GM15510 (cell line): Measurements from ENCODE around the gene SS18L1.
A peak's percentile ranks its signal among the peaks of the same experiment; 100 is the strongest.

ENCODE experiments used
- POLR2A ChIP-seq: IDR thresholded peaks from 3 replicates; pipeline ENCODE4 v1.6.1; 2011; ENCODE audit warnings: borderline replicate concordance; ENCODE audit not compliant: insufficient read length; ENCODE audit errors: extremely low read depth

The SS18L1 gene

DNA sequence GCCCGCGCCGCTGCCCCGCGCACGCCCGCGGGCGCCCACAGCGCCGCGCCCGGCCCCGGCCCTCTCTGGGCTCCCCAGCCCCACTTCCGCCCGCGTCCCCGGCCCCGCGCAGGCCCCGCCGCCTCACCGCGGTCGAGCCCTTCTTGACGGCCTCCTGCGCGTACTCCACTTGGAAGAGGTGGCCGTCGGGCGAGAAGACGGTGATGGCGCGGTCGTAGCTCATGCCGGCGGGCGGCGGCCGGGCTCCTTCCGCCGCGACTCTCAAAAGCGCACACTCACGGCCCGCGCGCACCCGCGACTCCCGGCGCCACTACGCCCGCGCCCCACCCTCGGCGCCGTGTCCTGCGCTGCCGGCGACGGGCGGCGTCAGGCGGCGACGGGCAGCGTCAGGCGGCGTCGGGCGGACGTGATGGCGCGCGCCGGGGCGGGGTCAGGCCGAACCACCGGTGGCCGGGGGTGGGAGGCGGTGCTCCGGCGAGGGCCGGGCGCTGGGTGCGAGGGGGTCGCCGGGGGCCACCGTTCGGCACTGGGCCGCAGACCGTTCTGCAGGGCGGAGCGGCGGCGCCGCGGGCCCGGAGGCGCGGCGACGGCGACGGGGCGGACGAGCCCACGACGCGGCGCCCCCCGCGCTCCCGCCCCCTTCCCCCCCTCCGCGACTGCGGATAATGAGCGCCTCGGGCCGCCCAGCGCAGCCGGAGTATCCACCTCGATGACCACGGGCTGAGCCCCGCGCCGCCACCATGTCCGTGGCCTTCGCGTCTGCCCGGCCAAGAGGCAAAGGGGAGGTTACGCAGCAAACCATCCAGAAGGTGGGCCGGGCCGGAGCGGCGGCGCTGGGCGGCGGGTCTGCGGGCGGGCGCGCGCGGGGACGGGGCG is at the start of gene SS18L1, which contains the start of gene PSMA7:
Gene SS18L1 (plus strand): TSS at position 689 of the 876 bp plus-strand sequence. CDS start 52 bp downstream, at position 741.
Gene PSMA7 (minus strand): TSS at position 314 of the 876 bp plus-strand sequence. CDS start 91 bp downstream, at position 223.
- peak; percentile 90 for TF ChIP-seq POLR2A

DNA sequence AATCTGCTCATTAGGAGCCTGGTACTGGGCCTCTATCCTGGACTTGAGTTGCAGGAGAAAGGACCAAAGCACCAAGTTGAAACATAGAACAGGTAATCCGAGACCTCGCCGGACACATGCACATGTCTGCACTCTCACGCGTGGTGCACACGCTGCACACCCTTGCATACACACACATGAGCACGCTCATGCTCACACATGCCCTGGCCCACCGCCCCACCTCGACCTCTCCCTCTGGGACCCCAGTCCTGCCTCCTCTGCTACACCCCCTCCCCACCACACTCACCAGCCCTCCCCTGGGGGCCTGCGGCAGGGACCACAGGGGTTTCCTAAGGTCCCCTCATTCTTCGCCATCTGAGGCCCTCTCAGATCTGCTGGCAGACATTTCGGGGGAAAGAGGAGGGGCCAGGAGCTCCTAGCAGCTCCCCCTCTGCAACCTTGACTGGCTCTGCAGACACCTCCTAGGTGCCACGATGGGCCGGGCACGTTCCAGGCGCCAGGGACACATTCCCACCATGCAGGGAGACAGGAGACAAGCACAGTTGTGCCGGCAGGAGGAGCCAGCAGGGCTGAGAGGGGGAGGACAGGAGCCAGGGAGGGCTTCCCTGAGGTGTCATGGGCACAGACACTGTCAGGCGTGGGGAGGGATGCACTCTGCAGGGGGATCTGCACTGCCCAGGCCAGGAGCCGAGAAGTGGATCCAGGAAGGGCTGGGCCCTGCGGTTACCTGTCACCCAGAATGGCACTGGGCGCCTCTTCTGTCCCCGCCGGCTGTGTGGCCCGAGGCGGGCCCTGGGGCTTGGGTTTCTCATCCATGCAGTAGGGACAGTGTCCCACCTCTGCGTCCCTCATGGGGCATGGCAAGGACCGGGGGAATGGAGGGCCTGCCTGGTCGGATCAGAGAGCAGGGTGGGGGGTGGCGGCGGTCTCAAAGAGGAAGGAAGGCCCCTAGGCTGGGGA is 46.9 kb upstream of the SS18L1 start:
- TF ChIP-seq POLR2A: no peak

DNA sequence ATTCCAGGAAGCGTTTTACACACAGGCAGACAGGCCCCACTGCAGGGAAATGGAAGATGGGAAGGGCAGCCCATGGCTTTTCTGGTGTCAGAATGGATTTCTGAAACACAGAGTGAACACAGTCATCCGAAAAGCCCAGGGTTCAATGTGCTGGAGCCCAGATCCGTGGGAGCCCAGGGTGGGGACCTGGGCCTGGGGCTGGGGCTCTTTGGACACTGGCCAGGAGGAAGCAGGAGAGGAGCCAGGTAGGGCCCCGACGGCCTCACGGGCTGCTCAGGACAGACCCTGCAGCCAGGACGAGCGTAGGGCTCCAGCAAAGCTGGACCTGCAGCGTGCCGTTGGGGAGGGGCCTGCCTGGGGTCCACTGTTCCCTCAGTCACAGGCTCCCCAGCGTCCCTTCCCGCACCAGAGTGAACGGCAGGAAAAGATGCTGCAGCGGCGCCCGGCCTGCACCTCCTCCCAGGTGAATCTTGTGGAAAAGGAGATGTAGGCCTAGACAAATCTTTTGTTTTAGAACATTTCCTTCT is 45.6 kb upstream of the SS18L1 start:
- no peak for TF ChIP-seq POLR2A

DNA sequence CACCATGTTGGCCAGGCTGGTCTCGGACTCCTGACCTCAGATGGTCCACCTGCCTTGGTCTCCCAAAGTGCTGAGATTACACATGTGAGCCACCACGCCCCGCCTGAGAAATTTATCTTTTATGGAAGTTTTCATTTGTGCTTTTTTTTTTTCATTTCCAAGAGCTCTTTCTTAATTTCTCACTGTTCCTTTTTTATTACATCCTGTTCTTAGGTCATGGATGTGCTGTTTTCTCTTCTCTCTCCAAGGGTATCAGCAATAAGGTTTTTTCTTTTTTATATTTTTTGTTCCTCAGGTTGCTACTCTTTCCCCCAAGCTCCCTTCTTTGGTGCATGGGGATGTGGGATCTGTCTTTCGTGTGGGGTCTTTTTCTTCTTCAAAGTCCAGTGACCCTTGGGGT is 42.5 kb upstream of the SS18L1 start:
- no peak for TF ChIP-seq POLR2A

- no peak for TF ChIP-seq POLR2A
These were observed 39.9 kb upstream of the SS18L1 start for GRCh38 chr20:62103508-62104233.

GRCh38 chr20:62104234-62104789 is 39.3 kb upstream of the SS18L1 start:
- no peak for TF ChIP-seq POLR2A

DNA sequence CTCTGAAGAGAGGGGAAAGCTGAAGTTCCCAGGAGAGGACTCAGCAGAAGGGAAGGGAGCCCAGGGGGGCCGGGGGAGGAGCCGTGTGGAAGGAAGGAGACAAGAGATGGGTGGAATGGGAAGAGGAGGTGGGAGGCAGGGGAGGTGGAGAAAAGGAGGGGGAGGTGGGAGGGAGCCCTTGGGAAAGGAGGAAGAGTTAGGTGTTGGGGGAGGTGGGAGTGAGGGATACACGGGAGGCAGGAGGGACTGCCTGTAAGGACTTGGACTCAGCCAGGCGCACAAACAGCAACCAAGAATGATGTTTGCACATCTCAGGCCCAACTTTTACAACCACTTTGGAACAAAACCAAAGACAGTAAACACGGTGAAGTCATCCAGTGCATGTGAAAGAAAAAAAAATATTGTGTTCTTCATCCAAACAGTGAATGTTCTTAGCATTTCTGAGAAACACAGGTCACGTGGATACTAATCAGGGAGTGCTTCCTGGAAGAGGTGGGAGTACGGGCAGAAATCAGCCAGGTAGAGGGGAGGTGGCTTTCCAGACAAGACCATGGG is 38.7 kb upstream of the SS18L1 start:
- TF ChIP-seq POLR2A: no peak

DNA sequence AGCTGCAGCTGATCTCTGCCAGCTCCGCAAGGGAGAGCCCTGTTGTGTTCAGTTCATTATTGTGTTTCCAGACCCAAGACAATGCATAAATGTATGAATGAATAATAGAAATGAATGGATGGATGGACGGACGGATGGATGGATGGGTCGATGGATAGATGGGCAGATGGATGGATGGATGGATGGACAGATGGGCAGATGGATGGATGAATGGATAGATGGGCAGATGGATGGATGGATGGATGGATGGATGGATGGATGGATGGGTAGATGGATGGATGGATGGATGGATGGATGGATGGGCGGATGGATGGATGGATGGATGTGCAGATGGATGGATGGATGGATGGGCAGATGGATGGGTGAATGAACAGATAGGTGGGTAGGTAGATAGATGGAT is 38.0 kb upstream of the SS18L1 start:
- no peak for TF ChIP-seq POLR2A

- TF ChIP-seq POLR2A: no peak
These were observed 32.4 kb upstream of the SS18L1 start for GRCh38 chr20:62111148-62111547.

DNA sequence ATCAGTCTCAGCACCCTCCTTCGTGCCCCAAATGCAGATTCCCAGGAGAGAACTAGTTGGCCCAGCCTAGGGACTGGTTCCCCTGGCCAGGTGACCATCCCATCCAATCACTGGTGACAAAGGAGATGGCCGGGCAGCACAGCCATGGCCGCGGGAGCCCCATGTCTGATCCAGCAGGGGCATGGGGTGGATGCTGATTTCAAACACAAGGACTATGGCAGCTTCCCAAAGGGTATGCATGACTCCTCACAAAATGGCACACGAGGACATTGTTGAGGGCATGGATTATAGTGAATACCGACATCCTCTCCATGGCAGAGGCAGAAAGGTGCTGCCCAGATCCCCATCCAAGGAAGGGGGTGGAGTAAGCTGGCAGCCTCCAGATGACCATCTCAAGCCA is 31.2 kb upstream of the SS18L1 start:
- no peak for TF ChIP-seq POLR2A

DNA sequence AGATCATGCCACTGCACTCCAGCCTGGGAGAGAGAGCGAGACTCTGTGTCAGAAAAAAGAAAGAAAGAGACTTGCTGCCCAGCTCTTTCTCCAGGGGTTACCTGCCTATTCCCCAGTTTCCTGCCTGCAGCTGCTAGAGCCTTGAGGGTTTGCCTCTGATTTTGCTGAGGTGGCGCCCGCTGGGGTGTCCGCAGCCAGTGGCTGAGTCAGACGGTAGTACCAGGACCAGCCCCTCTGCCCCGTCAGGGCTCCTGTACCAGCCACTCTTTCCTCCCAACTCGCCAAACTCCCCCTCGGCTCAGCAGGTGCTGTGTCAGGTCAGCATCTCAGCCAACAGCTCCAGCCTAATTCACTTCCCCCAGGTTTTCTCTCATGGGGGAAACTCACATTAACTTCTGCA is 28.7 kb upstream of the SS18L1 start:
- no peak for TF ChIP-seq POLR2A

DNA sequence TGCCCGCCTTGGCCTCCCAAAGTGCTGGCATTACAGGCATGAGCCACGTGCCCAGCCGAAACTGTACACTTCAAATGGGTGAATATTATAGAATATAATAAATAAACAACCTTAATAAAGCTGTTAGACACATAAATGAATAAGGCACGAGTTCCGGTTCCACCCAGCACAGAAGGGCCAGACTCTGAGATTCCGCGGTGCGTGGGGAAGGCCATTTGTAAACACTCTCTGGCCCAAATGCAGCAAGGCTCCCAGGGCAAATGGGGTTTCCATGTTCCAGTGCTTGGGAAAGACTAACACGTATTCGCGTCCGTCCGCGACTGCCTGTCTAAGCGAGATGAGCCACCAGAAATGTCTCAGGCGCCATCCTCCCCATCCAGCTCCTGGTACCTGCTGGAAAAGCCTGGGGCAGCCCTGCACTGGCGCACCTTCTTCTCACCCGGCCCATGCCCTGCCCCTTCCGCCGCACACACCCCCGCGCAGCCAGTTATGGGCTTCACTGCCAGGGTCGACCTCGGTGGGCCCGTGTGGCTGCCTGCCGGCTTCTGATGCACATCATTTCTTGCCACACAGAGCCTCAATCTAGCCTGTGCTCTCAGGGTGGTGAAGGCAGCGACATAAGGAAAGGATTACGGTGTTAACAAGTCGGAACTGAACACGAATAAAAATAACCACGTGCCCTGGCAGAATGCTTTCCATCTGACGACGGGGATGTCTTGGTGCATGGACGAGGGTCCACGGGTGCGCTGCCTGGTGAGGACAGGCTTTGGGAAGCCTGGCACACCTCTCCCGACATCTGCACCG is 26.8 kb upstream of the SS18L1 start:
- no peak for TF ChIP-seq POLR2A

- TF ChIP-seq POLR2A: no peak
These were observed 26.3 kb upstream of the SS18L1 start for GRCh38 chr20:62117362-62117646.
